ENCODE measurements around the gene YY1.

- TF ChIP-seq POLR2A (IDR thresholded peaks at IDR 0.05; ENCODE audit: low read length) (no peak), GATA1 (IDR thresholded peaks at IDR 0.05; ENCODE audit: low read depth, low read length) (no peak)
These were observed 55.4 kb downstream of the YY1 start for GRCh38 chr14:100294213-100294962.
